Coronary artery (tissue), 2 donors: ENCODE measurements around the gene KCNIP1.

Experiments
- DNase-seq: peaks from one replicate; pipeline ENCODE4 v3.0.0-alpha.2; 2017; ENCODE audit warnings: low spot score
- H3K27ac ChIP-seq, 2 donors: fragments of 200-600 bp; sonication (generic); one replicate each; pipeline ENCODE4 v1.5.1; 2016 to 2019
- H3K4me3 ChIP-seq: fragments of 200-600 bp; sonication (generic); 2 replicates; pipeline ENCODE4 v1.5.1; 2016; ENCODE audit warnings: mild to moderate bottlenecking, moderate library complexity
- CTCF ChIP-seq: fragments of 200-600 bp; sonication (generic); IDR thresholded peaks from one replicate; pipeline ENCODE4 v1.5.1; 2019; ENCODE audit warnings: antibody characterized with exemption

The KCNIP1 gene

GRCh38 chr5:170614720-170615119, 110.9 kb downstream of the KCNIP1 start:
- no peak overlapping the region for H3K4me3 ChIP-seq
- TF ChIP-seq CTCF, result no peak
- no peak for DNase-seq
- H3K27ac ChIP-seq, result no peak overlapping the region

- no peak for DNase-seq
- Histone ChIP-seq H3K4me3 (no peak overlapping the region), H3K27ac (no peak overlapping the region)
- no peak for TF ChIP-seq CTCF
Observed at GRCh38 chr5:170617533-170618490, 114.0 kb downstream of the KCNIP1 start.

- no peak overlapping the region for H3K4me3 ChIP-seq
- H3K27ac ChIP-seq, result no peak overlapping the region
- no peak for TF ChIP-seq CTCF
- no peak for DNase-seq
Observed at GRCh38 chr5:170619869-170620268, 116.0 kb downstream of the KCNIP1 start.

- Histone ChIP-seq H3K4me3 (no peak overlapping the region), H3K27ac (no peak overlapping the region)
- no peak for DNase-seq
- no peak for TF ChIP-seq CTCF
Observed at GRCh38 chr5:170622933-170623332, 119.1 kb downstream of the KCNIP1 start.

GRCh38 chr5:170623576-170624181, 119.9 kb downstream of the KCNIP1 start:
- no peak for TF ChIP-seq CTCF
- H3K27ac ChIP-seq, result no peak overlapping the region
- H3K4me3 ChIP-seq, result no peak overlapping the region
- no peak for DNase-seq

- no peak overlapping the region for H3K4me3 ChIP-seq
- DNase-seq, result no peak
- H3K27ac ChIP-seq, result no peak overlapping the region
- no peak for TF ChIP-seq CTCF
Observed at GRCh38 chr5:170625221-170626165, 121.7 kb downstream of the KCNIP1 start.
